IMR-90 (cell line): ENCODE data around the gene HNMT. TPM values are rescaled to one million over a fixed set of nuclear protein-coding genes. Genes with fewer than 3 reads are reported as not detected.

Source experiments
- ATAC-seq: fragments of 200-7000 bp; cut with Tn5 transposase; 2 replicates; pipeline ENCODE4 v1.9.1; 2020; ENCODE audit warnings: low read depth, mild to moderate bottlenecking, moderate library complexity
- BruUV-seq: library from RNA; stranded (reverse); fragments of 400-500 nt; replicated peaks from 2 replicates; lab custom pipeline; 2021; lab: Mats Ljungman, UMichigan
- CTCF ChIA-PET: fragments of 300-600 bp; formaldehyde crosslinking; extraction: SDS; loops from one replicate; lab custom pipeline; 2021; ENCODE audit warnings: antibody characterized with exemption; lab: Yijun Ruan, JAX
- POLR2A ChIA-PET: fragments of 300-600 bp; sonication (Branson Sonifier 250); formaldehyde crosslinking; loops from one replicate; lab custom pipeline; 2022; ENCODE audit warnings: antibody characterized with exemption; ENCODE audit not compliant: unreplicated experiment; lab: Charles Lee
- DNase-seq: peaks from one replicate; pipeline ENCODE4 v3.0.0; 2013
- H2AFZ ChIP-seq: replicated peaks from 2 replicates; pipeline ENCODE3; 2013; ENCODE audit warnings: low read length, mild to moderate bottlenecking; ENCODE audit not compliant: poor library complexity
- H2AK5ac ChIP-seq: 2 replicates; pipeline ENCODE4 v1.6.1; 2013; ENCODE audit warnings: low read depth, low read length, inconsistent platforms
- H2AK9ac ChIP-seq: replicated peaks from 2 replicates; pipeline ENCODE3; 2013; ENCODE audit warnings: mild to moderate bottlenecking, low read depth, low read length, moderate library complexity; ENCODE audit not compliant: poor library complexity
- H2BK120ac ChIP-seq: 2 replicates; pipeline ENCODE4 v1.6.1; 2013; ENCODE audit warnings: low read depth, low read length, inconsistent platforms
- H2BK15ac ChIP-seq: 3 replicates; pipeline ENCODE4 v1.6.1; 2013; ENCODE audit warnings: low read depth, low read length, inconsistent platforms
- H2BK20ac ChIP-seq: 2 replicates; pipeline ENCODE4 v1.6.1; 2013; ENCODE audit warnings: low read depth, mild to moderate bottlenecking, inconsistent platforms, low read length, moderate library complexity
- H2BK5ac ChIP-seq: 2 replicates; pipeline ENCODE4 v1.6.1; 2013; ENCODE audit warnings: mild to moderate bottlenecking, low read depth, low read length, inconsistent platforms; ENCODE audit not compliant: poor library complexity, severe bottlenecking
- H3K14ac ChIP-seq: replicated peaks from 2 replicates; pipeline ENCODE4 v1.6.1; 2013; ENCODE audit warnings: low read depth, low read length, inconsistent platforms
- H3K18ac ChIP-seq: 2 replicates; pipeline ENCODE4 v1.6.1; 2013; ENCODE audit warnings: low read depth, low read length, control low read depth
- H3K23ac ChIP-seq: 2 replicates; pipeline ENCODE4 v1.6.1; 2013; ENCODE audit warnings: low read depth, low read length, inconsistent platforms
- H3K27ac ChIP-seq: 2 replicates; pipeline ENCODE4 v1.5.1; 2013; ENCODE audit warnings: mild to moderate bottlenecking, control low read depth, low read length; ENCODE audit not compliant: insufficient read depth
- H3K27me3 ChIP-seq: 2 replicates; pipeline ENCODE4 v1.6.1; 2013; ENCODE audit warnings: low read length; ENCODE audit not compliant: control insufficient read depth, insufficient read depth
- H3K36me3 ChIP-seq: 2 replicates; pipeline ENCODE4 v1.6.1; 2013; ENCODE audit warnings: low read length, mixed read lengths; ENCODE audit not compliant: control insufficient read depth, insufficient read depth
- H3K4ac ChIP-seq: 2 replicates; pipeline ENCODE4 v1.6.1; 2013; ENCODE audit warnings: low read depth, low read length, inconsistent platforms
- H3K4me1 ChIP-seq: 2 replicates; pipeline ENCODE4 v1.6.1; 2013; ENCODE audit warnings: low read length, mixed read lengths; ENCODE audit not compliant: control insufficient read depth, insufficient read depth
- H3K4me2 ChIP-seq: 2 replicates; pipeline ENCODE4 v1.6.1; 2013; ENCODE audit warnings: low read depth, mild to moderate bottlenecking, control low read depth, low read length, moderate library complexity
- H3K4me3 ChIP-seq: 2 replicates; pipeline ENCODE4 v1.5.1; 2013; ENCODE audit warnings: low read depth, mild to moderate bottlenecking, control low read depth, low read length, moderate library complexity; ENCODE audit not compliant: insufficient read depth
- H3K56ac ChIP-seq: 2 replicates; pipeline ENCODE4 v1.6.1; 2013; ENCODE audit warnings: low read length, inconsistent platforms; ENCODE audit not compliant: insufficient read depth; ENCODE audit errors: extremely low read depth
- H3K79me1 ChIP-seq, 2 experiments: 2 replicates each; pipeline ENCODE4 v1.6.1; 2013; ENCODE audit warnings: low read length in 2 of 2, inconsistent platforms in 1 of 2, low read depth in 1 of 2
- H3K9ac ChIP-seq: 2 replicates; pipeline ENCODE4 v1.6.1; 2013; ENCODE audit warnings: low read depth, low read length, control low read depth
- H3K9me1 ChIP-seq: 2 replicates; pipeline ENCODE4 v1.6.1; 2013; ENCODE audit warnings: low read length, inconsistent platforms; ENCODE audit not compliant: insufficient read depth
- H3K9me3 ChIP-seq: 2 replicates; pipeline ENCODE4 v1.6.1; 2013; ENCODE audit warnings: low read length; ENCODE audit not compliant: control insufficient read depth, insufficient read depth
- H4K20me1 ChIP-seq: 2 replicates; pipeline ENCODE4 v1.6.1; 2013; ENCODE audit warnings: low read length, inconsistent platforms; ENCODE audit not compliant: insufficient read depth
- H4K5ac ChIP-seq: 2 replicates; pipeline ENCODE4 v1.6.1; 2013; ENCODE audit warnings: mild to moderate bottlenecking, low read depth, low read length, control low read depth
- H4K8ac ChIP-seq, 2 experiments: 2 replicates each; pipeline ENCODE4 v1.6.1; 2013; ENCODE audit warnings: low read depth in 2 of 2, low read length in 2 of 2, control low read depth in 1 of 2, inconsistent platforms in 1 of 2
- H4K91ac ChIP-seq: 2 replicates; pipeline ENCODE4 v1.6.1; 2013; ENCODE audit warnings: low read depth, low read length, inconsistent platforms; ENCODE audit not compliant: insufficient read depth
- BHLHE40 ChIP-seq: fragments of 150-350 bp; IDR thresholded peaks from 2 replicates; pipeline ENCODE4 v1.6.1; 2016; ENCODE audit warnings: mild to moderate bottlenecking, low read depth, low read length
- CEBPB ChIP-seq: IDR thresholded peaks from 2 replicates; pipeline ENCODE4 v1.6.1; 2012; ENCODE audit warnings: low read depth, low read length, improper control_type of control experiment
- CHD1 ChIP-seq: IDR thresholded peaks from 2 replicates; pipeline ENCODE4 v1.6.1; 2012; ENCODE audit warnings: low read depth, low read length, improper control_type of control experiment
- ELK1 ChIP-seq: fragments of 150-350 bp; IDR thresholded peaks from 2 replicates; pipeline ENCODE4 v1.6.1; 2016; ENCODE audit warnings: low read depth, mild to moderate bottlenecking, low read length, moderate library complexity, borderline replicate concordance
- FOS ChIP-seq: fragments of 150-350 bp; IDR thresholded peaks from 2 replicates; pipeline ENCODE4 v1.6.1; 2016; ENCODE audit warnings: low read depth, low read length
- MAFK ChIP-seq: IDR thresholded peaks from 2 replicates; pipeline ENCODE4 v1.6.1; 2012; ENCODE audit warnings: low read depth, low read length, improper control_type of control experiment
- MAZ ChIP-seq: IDR thresholded peaks from 2 replicates; pipeline ENCODE4 v1.6.1; 2012; ENCODE audit warnings: low read depth, mild to moderate bottlenecking, low read length, improper control_type of control experiment, moderate library complexity, borderline replicate concordance
- MXI1 ChIP-seq: IDR thresholded peaks from 2 replicates; pipeline ENCODE4 v1.6.1; 2012; ENCODE audit warnings: low read depth, mild to moderate bottlenecking, low read length, moderate library complexity, borderline replicate concordance
- NFE2L2 ChIP-seq: fragments of 150-350 bp; IDR thresholded peaks from 2 replicates; pipeline ENCODE4 v1.6.1; 2016; ENCODE audit warnings: low read depth, mild to moderate bottlenecking, low read length
- POLR2A ChIP-seq: IDR thresholded peaks from 2 replicates; pipeline ENCODE4 v1.6.1; 2012; ENCODE audit warnings: mild to moderate bottlenecking, low read depth, low read length
- RAD21 ChIP-seq: IDR thresholded peaks from 2 replicates; pipeline ENCODE4 v1.6.1; 2012; ENCODE audit warnings: low read length, improper control_type of control experiment
- RCOR1 ChIP-seq: IDR thresholded peaks from 2 replicates; pipeline ENCODE4 v1.6.1; 2012; ENCODE audit warnings: mild to moderate bottlenecking, low read length, improper control_type of control experiment; ENCODE audit not compliant: insufficient replicate concordance
- RFX5 ChIP-seq: IDR thresholded peaks from 2 replicates; pipeline ENCODE4 v1.8.0; 2012; ENCODE audit warnings: low read depth, mild to moderate bottlenecking, low read length, moderate library complexity
- SMC3 ChIP-seq: fragments of 150-350 bp; IDR thresholded peaks from 2 replicates; pipeline ENCODE4 v1.6.1; 2016; ENCODE audit warnings: low read depth, mild to moderate bottlenecking, antibody characterized with exemption, low read length, moderate library complexity
- WGBS, 2 experiments: methylation state at CpG; one replicate each; pipeline versions ENCODE4 v1.1.5 to v1.1.7; 2013; ENCODE audit warnings: missing lambda C conversion rate in 2 of 2; ENCODE audit not compliant: insufficient read length in 1 of 2; ENCODE audit errors: extremely low coverage in 2 of 2; 5-methylcytosine and 5-hydroxymethylcytosine counted together
- dilution Hi-C: fragments of 300-500 bp; cut with HindIII; formaldehyde crosslinking; loops from one replicate; pipeline ENCODE4 v1.14.3; 2018; ENCODE audit warnings: low sequenced_read_pairs; ENCODE audit not compliant: unreplicated experiment
- in situ Hi-C: fragments of 300-500 bp; cut with MboI; formaldehyde crosslinking; loops from 3 replicates; pipeline ENCODE4 v1.14.3; 2019; ENCODE audit warnings: low sequenced_read_pairs, inconsistent platforms, mixed read lengths
- intact Hi-C: fragments of 100-400 bp; cut with micrococcal nuclease; formaldehyde crosslinking; loops from 2 replicates; pipeline ENCODE4 v1.10.0; 2022
- polyA plus RNA-seq, 3 experiments: library from polyadenylated mRNA; depleted of rRNA; stranded (reverse); fragments of >200 nt; gene quantifications; 2 replicates each; pipeline ENCODE4 v1.2.3, GENCODE V29; 2012; ENCODE audit warnings: low replicate concordance in 1 of 3
- total RNA-seq: library from RNA; depleted of rRNA; stranded (reverse); fragments of >200 nt; gene quantifications from 2 replicates; pipeline ENCODE4 v1.2.3, GENCODE V29; 2012
- TF ChIP-seq, protein P1 (sequence below): conservative IDR thresholded peaks from 2 replicates; pipeline ENCODE4 v1.5.1; 2012; ENCODE audit warnings: mild to moderate bottlenecking, low read depth, low read length, improper control_type of control experiment
- TF ChIP-seq, protein P2 (sequence below): fragments of 150-350 bp; IDR thresholded peaks from 2 replicates; pipeline ENCODE4 v1.6.1; 2017; ENCODE audit warnings: mild to moderate bottlenecking, antibody characterized with exemption, low read length, low read depth

The HNMT gene
- total and polyA plus RNA-seq, 2 of the 4 experiments (the other 2 are of a cell fraction), result 6.4 to 14.2 TPM

DNA sequence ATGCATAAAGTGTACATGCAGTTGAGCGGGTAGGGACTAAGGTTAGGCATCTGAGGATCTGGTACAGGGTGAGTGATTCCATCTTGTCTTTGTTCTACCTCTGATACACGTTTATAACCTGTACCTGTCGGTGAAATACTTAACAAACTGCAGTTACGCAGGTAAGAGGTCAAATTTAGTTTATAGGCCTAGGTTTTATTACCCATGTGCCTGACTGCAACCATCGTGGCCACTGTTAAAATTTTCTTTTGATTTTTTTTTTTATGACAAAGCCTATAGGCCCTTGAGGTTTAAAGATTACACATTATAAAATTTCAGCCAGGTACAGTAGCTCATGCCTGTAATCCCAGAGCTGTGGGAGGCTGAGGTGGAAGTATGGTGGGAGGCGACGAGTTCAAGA, 15.4 kb upstream of the HNMT start:
- ChIA-PET POLR2A (no interaction called here), CTCF (interaction anchor here (0.9 kb wide), 1 partner anchor 123 kb away, joined by 4 read pairs; no protein-coding TSS in a partner anchor)
- no peaks in the 10 kb centered on the region for H3K36me3 ChIP-seq

More for the DNA sequence above, 15.4 kb upstream of the HNMT start:
- H2BK15ac ChIP-seq, result no peak overlapping the region
- H3K4ac ChIP-seq, result no peak overlapping the region
- no peak overlapping the region for H2BK5ac ChIP-seq
- no peaks in the 10 kb centered on the region; the same call in 1 of the 2 replicates for H3K27me3 ChIP-seq
- no peaks in the 10 kb centered on the region for H4K20me1 ChIP-seq
- no peak overlapping the region for H3K27ac ChIP-seq
- dilution Hi-C loops, result no loop called here
- no peak overlapping the region for H4K5ac ChIP-seq
- no TSS peak for BruUV-seq
- H2AFZ ChIP-seq, result no peak overlapping the region
- intact Hi-C loops, result no loop called here
- ATAC-seq (no peak), DNase-seq (no peak)
- no peak overlapping the region for H4K8ac ChIP-seq
- H2AK9ac ChIP-seq, result no peak overlapping the region
- no peak overlapping the region for H3K14ac ChIP-seq
- no peaks in the 10 kb centered on the region for H3K9me3 ChIP-seq
- WGBS, 2 experiments, result 100% methylated on average over 1 of the region's 7 CpGs; no CpG with 5 or more reads in 1 of the 2 experiments
- H3K4me2 ChIP-seq, result no peak overlapping the region
- in situ Hi-C loops, result loop anchor here (10.0 kb wide), 1 partner anchor 146 kb away; no protein-coding TSS in a partner anchor
- H3K23ac ChIP-seq, result no peak overlapping the region
- no peak overlapping the region for H2BK120ac ChIP-seq
- TF ChIP-seq BHLHE40 (no peak), MAZ (no peak), CEBPB (no peak), CHD1 (no peak), RFX5 (no peak), SMC3 (no peak), MXI1 (no peak), NFE2L2 (no peak), RAD21 (no peak), ELK1 (no peak), FOS (no peak), RCOR1 (no peak), POLR2A (no peak), MAFK (no peak)
- TF ChIP-seq, protein P1, sequence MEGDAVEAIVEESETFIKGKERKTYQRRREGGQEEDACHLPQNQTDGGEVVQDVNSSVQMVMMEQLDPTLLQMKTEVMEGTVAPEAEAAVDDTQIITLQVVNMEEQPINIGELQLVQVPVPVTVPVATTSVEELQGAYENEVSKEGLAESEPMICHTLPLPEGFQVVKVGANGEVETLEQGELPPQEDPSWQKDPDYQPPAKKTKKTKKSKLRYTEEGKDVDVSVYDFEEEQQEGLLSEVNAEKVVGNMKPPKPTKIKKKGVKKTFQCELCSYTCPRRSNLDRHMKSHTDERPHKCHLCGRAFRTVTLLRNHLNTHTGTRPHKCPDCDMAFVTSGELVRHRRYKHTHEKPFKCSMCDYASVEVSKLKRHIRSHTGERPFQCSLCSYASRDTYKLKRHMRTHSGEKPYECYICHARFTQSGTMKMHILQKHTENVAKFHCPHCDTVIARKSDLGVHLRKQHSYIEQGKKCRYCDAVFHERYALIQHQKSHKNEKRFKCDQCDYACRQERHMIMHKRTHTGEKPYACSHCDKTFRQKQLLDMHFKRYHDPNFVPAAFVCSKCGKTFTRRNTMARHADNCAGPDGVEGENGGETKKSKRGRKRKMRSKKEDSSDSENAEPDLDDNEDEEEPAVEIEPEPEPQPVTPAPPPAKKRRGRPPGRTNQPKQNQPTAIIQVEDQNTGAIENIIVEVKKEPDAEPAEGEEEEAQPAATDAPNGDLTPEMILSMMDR, result no peak
- TF ChIP-seq, protein P2, sequence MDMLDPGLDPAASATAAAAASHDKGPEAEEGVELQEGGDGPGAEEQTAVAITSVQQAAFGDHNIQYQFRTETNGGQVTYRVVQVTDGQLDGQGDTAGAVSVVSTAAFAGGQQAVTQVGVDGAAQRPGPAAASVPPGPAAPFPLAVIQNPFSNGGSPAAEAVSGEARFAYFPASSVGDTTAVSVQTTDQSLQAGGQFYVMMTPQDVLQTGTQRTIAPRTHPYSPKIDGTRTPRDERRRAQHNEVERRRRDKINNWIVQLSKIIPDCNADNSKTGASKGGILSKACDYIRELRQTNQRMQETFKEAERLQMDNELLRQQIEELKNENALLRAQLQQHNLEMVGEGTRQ, result no peak
- no peak overlapping the region for H2AK5ac ChIP-seq
- no peak overlapping the region for H2BK20ac ChIP-seq
- no peak overlapping the region for H3K4me3 ChIP-seq
- no peaks in the 10 kb centered on the region for H3K79me1 ChIP-seq
- no peak overlapping the region for H3K9ac ChIP-seq
- no peak overlapping the region for H3K18ac ChIP-seq
- no peak overlapping the region for H3K56ac ChIP-seq
- H4K91ac ChIP-seq, result peak overlapping the region; percentile 8; the same call in 1 of the 2 replicates
- H3K9me1 ChIP-seq, result no peaks in the 10 kb centered on the region
- H3K4me1 ChIP-seq, result no peaks in the 10 kb centered on the region
